Measurements from ENCODE around the gene ZCCHC8. TPM values are rescaled to one million over a fixed set of nuclear protein-coding genes. Genes with fewer than 3 reads are reported as not detected.

Gene ZCCHC8
- total RNA-seq (2021), result 40.4 and 41.1 TPM in 2 replicates
- percentile 86 among the genes with signal in this experiment for Bru-seq, nascent RNA
- percentile 92 among the genes with signal in this experiment for BruChase-seq, experiment 1, labeled RNA remaining after a 2-hour chase
- percentile 87 among the genes with signal in this experiment for BruChase-seq, experiment 2, labeled RNA remaining after a 6-hour chase
- long read RNA-seq, transcript ZCCHC8-210 (14 exons, 2,955 nt), result major isoform, 11 of 23 reads
- long read RNA-seq, partial matches to known transcripts, result 4 of 23 reads
- long read RNA-seq, other reads (novel, unspliced or antisense), result 7 of 23 reads

DNA sequence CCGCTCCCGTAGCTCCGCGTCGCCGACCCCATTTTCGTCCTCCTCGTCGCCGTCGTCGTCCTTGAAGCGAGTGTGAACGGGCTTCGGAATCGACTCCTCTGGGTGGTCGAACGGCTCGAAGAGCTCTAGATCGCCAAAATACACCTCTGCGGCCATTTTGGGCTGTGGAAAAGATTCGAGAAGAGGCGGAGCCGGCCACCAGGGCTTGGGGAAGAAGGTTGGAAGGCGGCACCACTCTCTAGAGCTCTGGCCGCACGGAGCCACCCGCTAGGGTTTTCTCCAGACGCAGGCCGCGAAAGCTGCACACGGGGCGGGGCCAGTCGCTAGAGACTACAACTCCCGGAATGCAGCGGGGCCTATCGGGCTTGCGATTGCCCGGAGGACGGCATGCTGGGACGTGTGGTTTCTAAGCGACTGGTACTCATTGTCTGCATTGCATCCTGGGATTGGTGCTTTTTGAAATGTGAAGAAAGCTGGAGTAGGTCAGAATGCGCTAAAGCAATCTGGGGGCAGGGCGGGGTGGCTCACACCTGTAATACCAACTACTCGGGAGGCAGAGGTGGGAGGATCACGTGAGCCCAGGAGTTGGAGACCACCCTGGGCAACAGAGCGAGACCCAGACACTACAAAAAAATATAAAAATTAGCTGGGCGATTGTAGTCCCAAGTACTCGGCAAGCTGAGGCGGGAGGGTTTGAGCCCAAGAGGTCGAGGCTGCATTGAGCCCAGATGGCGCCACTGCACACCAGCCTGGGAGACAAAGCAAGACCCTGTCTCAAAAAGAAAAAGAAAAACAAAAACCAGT is at the start of gene ZCCHC8:
Gene ZCCHC8, minus strand, starts transcription at position 248 of the 804 bp plus-strand sequence. Its CDS starts 92 bp downstream, at position 156.
- intact Hi-C loops (cut with micrococcal nuclease; ENCODE audit: unreplicated experiment), result loop anchor here (2.0 kb wide), 1 partner anchor 26 kb away; the partner anchor contains the start of genes KNTC1 and RSRC2
- H3K27me3 ChIP-seq (replicated peaks; ENCODE audit: insufficient read depth, low read depth, low read length, poor library complexity), result no peaks in the 10 kb centered on the region
- H3K4me1 ChIP-seq (ENCODE audit: insufficient read depth, low read length, poor library complexity, severe bottlenecking), result peaks cover 25% of the 10 kb centered on the region
- ChIA-PET CTCF (no interaction called here), POLR2A (ENCODE audit: low non-redundant PET) (interaction anchor here (0.7 to 1.1 kb wide), 4 partner anchors 12 to 252 kb away, joined by 3 to 10 read pairs (median 4); partner anchors contain the start of genes DENR, KNTC1 and RSRC2)
- H3K9me3 ChIP-seq (ENCODE audit: low read depth, low read length, poor library complexity, severe bottlenecking), result no peaks in the 10 kb centered on the region
- no peak for TF ChIP-seq EZH2 (IDR thresholded peaks at IDR 0.05; ENCODE audit: borderline replicate concordance, low read depth, low read length, poor library complexity, severe bottlenecking)
- TF ChIP-seq, protein P1, sequence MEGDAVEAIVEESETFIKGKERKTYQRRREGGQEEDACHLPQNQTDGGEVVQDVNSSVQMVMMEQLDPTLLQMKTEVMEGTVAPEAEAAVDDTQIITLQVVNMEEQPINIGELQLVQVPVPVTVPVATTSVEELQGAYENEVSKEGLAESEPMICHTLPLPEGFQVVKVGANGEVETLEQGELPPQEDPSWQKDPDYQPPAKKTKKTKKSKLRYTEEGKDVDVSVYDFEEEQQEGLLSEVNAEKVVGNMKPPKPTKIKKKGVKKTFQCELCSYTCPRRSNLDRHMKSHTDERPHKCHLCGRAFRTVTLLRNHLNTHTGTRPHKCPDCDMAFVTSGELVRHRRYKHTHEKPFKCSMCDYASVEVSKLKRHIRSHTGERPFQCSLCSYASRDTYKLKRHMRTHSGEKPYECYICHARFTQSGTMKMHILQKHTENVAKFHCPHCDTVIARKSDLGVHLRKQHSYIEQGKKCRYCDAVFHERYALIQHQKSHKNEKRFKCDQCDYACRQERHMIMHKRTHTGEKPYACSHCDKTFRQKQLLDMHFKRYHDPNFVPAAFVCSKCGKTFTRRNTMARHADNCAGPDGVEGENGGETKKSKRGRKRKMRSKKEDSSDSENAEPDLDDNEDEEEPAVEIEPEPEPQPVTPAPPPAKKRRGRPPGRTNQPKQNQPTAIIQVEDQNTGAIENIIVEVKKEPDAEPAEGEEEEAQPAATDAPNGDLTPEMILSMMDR (conservative IDR thresholded peaks at IDR 0.05; ENCODE audit: low read depth, low read length), result no peak
- peak within 1 kb of the TSS; percentile 85 for H3K4me3 ChIP-seq (ENCODE audit: low read depth, low read length, poor library complexity, severe bottlenecking)
- peak; percentile 99 for DNase-seq (ENCODE audit: low spot score)
- H3K36me3 ChIP-seq (ENCODE audit: insufficient read depth, low read length, poor library complexity, severe bottlenecking), result peaks cover 35% of the 10 kb centered on the region
- H3K27ac ChIP-seq (ENCODE audit: low read depth, low read length, poor library complexity, severe bottlenecking), result peak within 1 kb of the TSS; percentile 99
- no TSS peak for BruUV-seq (replicated peaks)

DNA sequence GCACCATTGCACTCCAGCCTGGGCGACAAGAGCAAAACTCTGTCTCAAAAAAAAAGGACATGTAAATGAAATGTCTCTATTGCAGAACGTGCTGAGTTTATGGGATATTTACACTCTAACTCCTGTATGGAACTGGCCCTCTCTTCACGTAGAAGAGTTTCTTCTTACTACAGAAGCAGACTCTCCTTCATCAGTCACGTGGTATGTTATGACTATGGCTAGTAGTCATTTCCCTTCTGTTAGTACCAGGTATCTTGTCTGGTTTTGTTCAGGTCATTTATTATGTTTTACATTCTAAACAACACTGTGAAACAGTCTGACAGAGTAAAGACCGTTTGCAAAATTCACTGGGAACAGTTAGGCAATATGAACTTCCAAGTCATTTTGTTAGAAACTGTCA is 46.6 kb upstream of the ZCCHC8 start:
- BruUV-seq (replicated peaks), result no TSS peak
- peaks cover 79% of the 10 kb centered on the region for H3K36me3 ChIP-seq (ENCODE audit: insufficient read depth, low read length, poor library complexity, severe bottlenecking)
- H3K9me3 ChIP-seq (ENCODE audit: low read depth, low read length, poor library complexity, severe bottlenecking), result no peaks in the 10 kb centered on the region
- POLR2A ChIA-PET (ENCODE audit: low non-redundant PET), result no interaction called here
- TF ChIP-seq, protein P1 (conservative IDR thresholded peaks at IDR 0.05; ENCODE audit: low read depth, low read length), result no peak
- no peak for TF ChIP-seq EZH2 (IDR thresholded peaks at IDR 0.05; ENCODE audit: borderline replicate concordance, low read depth, low read length, poor library complexity, severe bottlenecking)
- H3K4me1 ChIP-seq (ENCODE audit: insufficient read depth, low read length, poor library complexity, severe bottlenecking), result no peaks in the 10 kb centered on the region
- H3K4me3 ChIP-seq (ENCODE audit: low read depth, low read length, poor library complexity, severe bottlenecking), result no peak overlapping the region
- DNase-seq (ENCODE audit: low spot score), result no peak
- no peaks in the 10 kb centered on the region for H3K27me3 ChIP-seq (replicated peaks; ENCODE audit: insufficient read depth, low read depth, low read length, poor library complexity)
- CTCF ChIA-PET, result no interaction called here
- intact Hi-C loops (cut with micrococcal nuclease; ENCODE audit: unreplicated experiment), result no loop called here
- H3K27ac ChIP-seq (ENCODE audit: low read depth, low read length, poor library complexity, severe bottlenecking), result no peak overlapping the region

DNA sequence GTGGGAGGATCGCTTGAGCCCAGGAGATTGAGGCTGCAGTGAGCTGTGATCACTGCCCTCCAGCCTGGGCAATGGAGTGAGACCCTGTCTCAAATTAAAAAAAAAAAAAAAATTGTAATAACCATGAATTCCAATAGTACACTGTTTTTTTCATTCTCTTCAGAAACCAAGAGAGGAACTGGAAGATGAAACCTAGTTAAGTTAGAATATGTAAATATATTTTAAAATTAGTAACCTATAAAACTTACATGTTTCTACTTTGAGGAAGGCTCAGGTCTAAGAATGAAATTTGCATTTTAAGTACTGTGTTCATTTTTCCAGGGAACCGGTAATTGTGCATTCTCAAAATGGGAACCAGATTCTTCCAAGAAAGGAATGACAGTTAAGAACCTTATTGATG is 45.1 kb upstream of the ZCCHC8 start:
- no peak for DNase-seq (ENCODE audit: low spot score)
- H3K4me3 ChIP-seq (ENCODE audit: low read depth, low read length, poor library complexity, severe bottlenecking), result no peak overlapping the region
- no peaks in the 10 kb centered on the region for H3K27me3 ChIP-seq (replicated peaks; ENCODE audit: insufficient read depth, low read depth, low read length, poor library complexity)
- intact Hi-C loops (cut with micrococcal nuclease; ENCODE audit: unreplicated experiment), result no loop called here
- no TSS peak for BruUV-seq (replicated peaks)
- H3K27ac ChIP-seq (ENCODE audit: low read depth, low read length, poor library complexity, severe bottlenecking), result no peak overlapping the region
- peaks cover 70% of the 10 kb centered on the region for H3K36me3 ChIP-seq (ENCODE audit: insufficient read depth, low read length, poor library complexity, severe bottlenecking)
- no peaks in the 10 kb centered on the region for H3K4me1 ChIP-seq (ENCODE audit: insufficient read depth, low read length, poor library complexity, severe bottlenecking)
- POLR2A ChIA-PET (ENCODE audit: low non-redundant PET), result no interaction called here
- TF ChIP-seq, protein P1 (conservative IDR thresholded peaks at IDR 0.05; ENCODE audit: low read depth, low read length), result no peak
- no peak for TF ChIP-seq EZH2 (IDR thresholded peaks at IDR 0.05; ENCODE audit: borderline replicate concordance, low read depth, low read length, poor library complexity, severe bottlenecking)
- H3K9me3 ChIP-seq (ENCODE audit: low read depth, low read length, poor library complexity, severe bottlenecking), result no peaks in the 10 kb centered on the region
- CTCF ChIA-PET, result no interaction called here
